Memory B cell (primary cell): ENCODE results near the gene NLGN1.

Experiments used
- ATAC-seq: fragments of 150-1000 bp; cut with Tn5 transposase; 2 replicates; pipeline ENCODE4 v1.10.0; 2021; ENCODE audit warnings: low read depth, mild to moderate bottlenecking, moderate library complexity
- DNase-seq, 2 donors: peaks; one replicate each; pipeline ENCODE4 v3.0.0; 2022; ENCODE audit warnings: low spot score in 2 of 2
- H3K27ac Mint-ChIP-seq: one replicate; pipeline ENCODE4 v1.8.0; 2022; ENCODE audit warnings: mild to moderate bottlenecking, moderate library complexity, mixed read lengths
- H3K27me3 Mint-ChIP-seq: one replicate; pipeline ENCODE4 v1.8.0; 2022; ENCODE audit warnings: mixed read lengths
- H3K36me3 Mint-ChIP-seq: one replicate; pipeline ENCODE4 v1.8.0; 2022; ENCODE audit warnings: mild to moderate bottlenecking, mixed read lengths
- H3K4me1 Mint-ChIP-seq: one replicate; pipeline ENCODE4 v1.8.0; 2022; ENCODE audit warnings: mixed read lengths
- H3K4me3 Mint-ChIP-seq: one replicate; pipeline ENCODE4 v1.8.0; 2022; ENCODE audit warnings: mild to moderate bottlenecking, moderate library complexity, mixed read lengths
- H3K9me3 Mint-ChIP-seq: one replicate; pipeline ENCODE4 v1.8.0; 2022; ENCODE audit warnings: mixed read lengths

Gene NLGN1

DNA sequence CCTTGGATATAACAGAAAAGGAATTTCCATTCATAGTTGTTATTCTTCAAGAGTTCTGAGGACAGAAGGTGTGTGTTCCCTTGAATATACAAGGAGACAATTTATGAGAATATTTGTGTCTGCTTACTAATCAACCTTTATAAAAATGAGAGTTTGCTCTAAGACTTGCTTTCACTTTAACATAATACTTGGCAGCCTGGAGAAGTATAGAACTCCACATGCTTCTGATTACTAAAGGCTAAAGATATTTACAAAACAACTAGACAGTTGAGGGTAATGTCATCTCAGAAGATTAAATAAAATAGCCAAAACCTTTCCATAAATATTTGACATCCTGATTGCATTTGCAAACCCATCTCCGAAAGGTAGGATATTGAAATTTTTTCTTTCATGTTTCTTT, 734.5 kb downstream of the NLGN1 start:
- Mint-ChIP-seq H3K36me3 (no peaks in the 10 kb centered on the region), H3K9me3 (no peaks in the 10 kb centered on the region), H3K27ac (no peak overlapping the region), H3K4me1 (no peaks in the 10 kb centered on the region), H3K27me3 (no peaks in the 10 kb centered on the region), H3K4me3 (no peak overlapping the region)
- no peak for DNase-seq
- no peak for ATAC-seq

- no peak overlapping the region for H3K4me3 Mint-ChIP-seq
- no peak overlapping the region for H3K27ac Mint-ChIP-seq
- DNase-seq (no peak), ATAC-seq (no peak)
- no peaks in the 10 kb centered on the region for H3K27me3 Mint-ChIP-seq
- no peaks in the 10 kb centered on the region for H3K9me3 Mint-ChIP-seq
- H3K36me3 Mint-ChIP-seq: no peaks in the 10 kb centered on the region
- H3K4me1 Mint-ChIP-seq: no peaks in the 10 kb centered on the region
Observed at GRCh38 chr3:174132421-174133042, 735.0 kb downstream of the NLGN1 start.

DNA sequence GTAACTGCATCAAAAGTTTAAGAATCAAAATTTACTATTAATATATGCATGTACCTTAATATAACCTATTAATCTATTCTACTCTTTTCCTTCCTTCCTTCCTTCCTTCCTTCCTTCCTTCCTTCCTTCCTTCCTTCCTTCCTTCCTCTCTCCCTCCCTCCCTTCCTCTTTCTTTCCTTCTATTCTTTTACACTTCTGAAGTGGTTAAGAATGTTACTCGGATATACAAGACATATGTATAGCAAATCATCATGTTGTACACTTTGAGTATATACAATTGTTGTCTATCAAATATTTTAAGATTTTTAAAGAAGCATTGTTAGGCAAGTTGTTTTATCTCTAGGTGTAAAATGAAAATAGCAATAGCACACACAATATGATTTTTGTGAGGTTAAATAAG, 748.5 kb downstream of the NLGN1 start:
- no peaks in the 10 kb centered on the region for H3K27me3 Mint-ChIP-seq
- H3K4me1 Mint-ChIP-seq: no peaks in the 10 kb centered on the region
- ATAC-seq (no peak), DNase-seq (no peak)
- H3K4me3 Mint-ChIP-seq: no peak overlapping the region
- H3K9me3 Mint-ChIP-seq: peaks cover 7% of the 10 kb centered on the region
- no peak overlapping the region for H3K27ac Mint-ChIP-seq
- no peaks in the 10 kb centered on the region for H3K36me3 Mint-ChIP-seq

DNA sequence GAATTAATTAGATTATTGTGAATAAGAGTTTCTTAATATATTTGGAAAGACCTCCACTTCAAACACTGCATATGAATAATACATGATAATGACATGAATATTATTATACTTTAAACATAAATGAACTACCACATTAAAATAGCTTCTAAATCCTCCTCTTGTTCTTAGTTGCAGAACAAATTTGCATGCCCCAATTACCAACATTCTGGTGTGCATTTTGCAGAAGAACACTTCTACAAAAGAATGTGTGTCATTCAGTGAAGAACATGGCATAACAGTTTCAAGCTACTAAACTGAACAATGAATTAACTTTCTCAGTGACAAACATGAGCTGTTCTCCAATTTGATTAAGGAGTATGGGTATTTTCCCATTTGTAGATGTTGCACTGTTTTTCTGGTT, 750.3 kb downstream of the NLGN1 start:
- no peaks in the 10 kb centered on the region for H3K27me3 Mint-ChIP-seq
- no peaks in the 10 kb centered on the region for H3K4me1 Mint-ChIP-seq
- H3K27ac Mint-ChIP-seq: no peak overlapping the region

GRCh38 chr3:174153871-174154270, 756.3 kb downstream of the NLGN1 start:
- DNase-seq (no peak), ATAC-seq (no peak)
- H3K4me3 Mint-ChIP-seq: no peak overlapping the region
- H3K27ac Mint-ChIP-seq: no peak overlapping the region
- H3K9me3 Mint-ChIP-seq: peaks cover 2% of the 10 kb centered on the region
- H3K27me3 Mint-ChIP-seq: no peaks in the 10 kb centered on the region
- H3K4me1 Mint-ChIP-seq: no peaks in the 10 kb centered on the region
- H3K36me3 Mint-ChIP-seq: no peaks in the 10 kb centered on the region

More for the DNA sequence above, 750.3 kb downstream of the NLGN1 start:
- Mint-ChIP-seq H3K9me3 (peaks cover 5% of the 10 kb centered on the region), H3K36me3 (no peaks in the 10 kb centered on the region), H3K4me3 (no peak overlapping the region)
- no peak for DNase-seq
- no peak for ATAC-seq

DNA sequence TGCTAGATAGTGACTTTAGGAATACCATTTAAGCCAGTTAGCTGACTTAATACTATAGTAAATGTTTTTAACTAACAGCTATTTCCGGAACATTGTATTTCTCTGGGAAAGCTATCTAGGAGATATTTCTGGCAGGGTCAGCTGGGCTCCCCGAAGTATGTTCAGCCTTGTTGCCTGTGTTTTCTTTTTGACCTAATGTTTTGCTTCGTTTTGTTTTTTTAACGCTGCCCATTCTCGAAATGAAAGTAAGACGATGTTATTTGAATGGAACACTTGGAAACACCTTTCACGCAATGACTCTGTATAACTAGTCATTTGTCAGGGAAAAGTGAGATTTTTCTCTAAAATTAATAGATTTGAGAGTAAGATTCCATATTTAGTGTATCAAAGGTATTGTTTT, 758.7 kb downstream of the NLGN1 start:
- no peak for ATAC-seq
- H3K4me1 Mint-ChIP-seq: no peaks in the 10 kb centered on the region
- DNase-seq: no peak
- H3K27ac Mint-ChIP-seq: no peak overlapping the region
- H3K27me3 Mint-ChIP-seq: no peaks in the 10 kb centered on the region
- no peaks in the 10 kb centered on the region for H3K36me3 Mint-ChIP-seq
- H3K4me3 Mint-ChIP-seq: no peak overlapping the region
- H3K9me3 Mint-ChIP-seq: peaks cover 3% of the 10 kb centered on the region

DNA sequence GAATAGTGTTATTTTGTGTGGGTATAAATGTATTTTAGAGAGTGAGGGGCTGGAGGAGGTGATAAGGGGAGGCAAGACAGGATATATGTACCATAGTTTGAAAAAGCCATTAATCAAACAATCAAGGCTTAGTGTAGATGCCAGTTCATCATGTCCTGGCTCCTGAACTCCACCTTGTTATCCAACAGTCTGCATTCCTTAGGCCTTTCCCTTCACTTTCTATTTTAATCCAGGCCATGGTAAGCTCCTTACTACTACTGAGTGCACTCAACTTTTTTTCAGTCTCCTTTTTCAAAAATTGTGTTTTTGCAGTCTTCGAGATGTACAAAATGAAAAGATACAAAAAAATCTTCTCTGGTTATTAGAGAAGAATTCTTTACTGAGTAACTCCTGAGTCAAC, 761.1 kb downstream of the NLGN1 start:
- ATAC-seq: no peak
- no peak overlapping the region for H3K27ac Mint-ChIP-seq
- H3K9me3 Mint-ChIP-seq: peaks cover 3% of the 10 kb centered on the region
- DNase-seq: no peak
- H3K4me3 Mint-ChIP-seq: no peak overlapping the region
- H3K4me1 Mint-ChIP-seq: no peaks in the 10 kb centered on the region
- H3K36me3 Mint-ChIP-seq: no peaks in the 10 kb centered on the region
- H3K27me3 Mint-ChIP-seq: no peaks in the 10 kb centered on the region

DNA sequence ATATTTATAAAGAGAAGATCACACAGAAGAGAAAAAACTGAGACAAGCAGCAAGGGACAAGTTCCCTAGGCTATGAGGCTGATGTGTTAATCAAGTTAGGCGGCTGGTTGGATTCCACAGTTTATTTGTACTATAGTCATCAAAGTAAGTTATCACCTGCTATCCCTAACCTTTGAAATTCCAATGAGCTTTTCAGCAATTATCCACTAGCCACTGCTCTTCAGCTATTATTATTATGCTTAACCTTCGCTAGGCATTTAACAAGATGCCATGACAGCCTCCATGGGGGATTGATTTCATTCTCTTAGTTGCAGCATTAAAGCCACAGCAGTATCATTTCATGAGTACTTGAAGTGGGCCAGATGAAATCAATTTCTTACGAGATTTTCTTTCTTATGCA, 762.1 kb downstream of the NLGN1 start:
- no peak for ATAC-seq
- Mint-ChIP-seq H3K27ac (no peak overlapping the region), H3K4me3 (no peak overlapping the region), H3K36me3 (no peaks in the 10 kb centered on the region), H3K4me1 (no peaks in the 10 kb centered on the region), H3K27me3 (no peaks in the 10 kb centered on the region), H3K9me3 (peaks cover 6% of the 10 kb centered on the region)
- DNase-seq: no peak

- no peaks in the 10 kb centered on the region for H3K36me3 Mint-ChIP-seq
- H3K9me3 Mint-ChIP-seq: peaks cover 11% of the 10 kb centered on the region
- no peak overlapping the region for H3K27ac Mint-ChIP-seq
- no peaks in the 10 kb centered on the region for H3K4me1 Mint-ChIP-seq
- ATAC-seq (no peak), DNase-seq (no peak)
- no peak overlapping the region for H3K4me3 Mint-ChIP-seq
- no peaks in the 10 kb centered on the region for H3K27me3 Mint-ChIP-seq
Observed at GRCh38 chr3:174162550-174162949, 765.0 kb downstream of the NLGN1 start.

- DNase-seq: no peak
- H3K27me3 Mint-ChIP-seq: no peaks in the 10 kb centered on the region
- H3K9me3 Mint-ChIP-seq: peaks cover 9% of the 10 kb centered on the region
- H3K4me3 Mint-ChIP-seq: no peak overlapping the region
- H3K36me3 Mint-ChIP-seq: no peaks in the 10 kb centered on the region
- H3K4me1 Mint-ChIP-seq: no peaks in the 10 kb centered on the region
- ATAC-seq: no peak
- H3K27ac Mint-ChIP-seq: no peak overlapping the region
Observed at GRCh38 chr3:174168026-174168425, 770.5 kb downstream of the NLGN1 start.

DNA sequence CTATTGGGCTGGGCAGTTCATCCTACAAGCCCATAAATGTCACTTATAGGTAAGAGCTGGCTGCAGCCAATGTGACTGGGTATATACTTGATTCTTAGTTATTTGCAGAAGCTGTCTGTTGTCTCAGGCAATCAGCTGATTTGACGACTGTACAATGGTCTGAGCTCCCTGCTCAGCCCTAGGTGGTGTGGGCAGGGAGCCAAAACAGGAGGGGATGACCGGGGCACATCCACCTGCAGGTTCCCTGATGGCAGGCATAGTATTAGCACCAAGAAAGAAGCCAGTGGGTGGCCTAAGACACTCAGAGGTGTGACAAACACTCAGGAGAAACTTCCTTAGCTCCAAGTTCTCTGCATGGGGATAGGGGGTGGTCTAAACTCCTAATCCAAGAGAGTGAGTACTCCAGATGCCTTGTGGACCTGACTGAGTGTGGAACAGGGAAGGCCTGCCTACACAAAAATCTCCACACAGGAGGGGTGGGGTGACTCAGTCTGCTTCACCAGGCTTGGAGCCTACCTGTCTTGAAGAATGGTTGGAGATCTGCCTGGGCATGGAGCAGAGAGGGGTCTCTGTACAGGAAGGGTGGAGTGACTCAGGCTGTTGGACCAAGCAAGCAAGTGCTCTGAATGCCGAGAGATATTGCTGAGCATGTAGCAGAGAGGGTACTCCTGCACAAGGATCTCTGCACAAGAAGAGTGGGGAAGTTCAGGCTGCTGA, 771.2 kb downstream of the NLGN1 start:
- H3K9me3 Mint-ChIP-seq: peaks cover 9% of the 10 kb centered on the region
- no peak overlapping the region for H3K4me3 Mint-ChIP-seq
- ATAC-seq (no peak), DNase-seq (no peak)
- H3K36me3 Mint-ChIP-seq: no peaks in the 10 kb centered on the region
- no peak overlapping the region for H3K27ac Mint-ChIP-seq
- H3K4me1 Mint-ChIP-seq: no peaks in the 10 kb centered on the region
- H3K27me3 Mint-ChIP-seq: no peaks in the 10 kb centered on the region

DNA sequence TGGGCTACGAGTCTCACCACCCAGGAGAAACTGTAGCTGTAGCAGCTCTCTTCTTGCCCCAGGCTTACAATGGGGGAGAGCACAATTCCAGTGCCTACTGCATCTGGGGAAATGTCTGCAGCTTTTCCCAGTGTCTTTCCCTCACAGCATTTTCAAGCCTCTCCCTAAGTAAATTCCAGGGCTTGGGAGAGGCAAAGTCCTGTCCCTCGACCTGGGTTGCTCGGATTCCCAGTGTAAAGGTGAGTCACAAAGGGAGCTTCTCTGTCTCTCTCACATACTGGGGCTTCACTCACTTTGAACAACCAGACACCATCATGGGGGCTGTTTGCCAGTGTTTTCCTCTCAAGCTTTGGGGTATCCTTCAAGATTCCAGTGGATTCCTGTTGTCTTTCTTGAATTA, 772.2 kb downstream of the NLGN1 start:
- no peak for DNase-seq
- Mint-ChIP-seq H3K4me1 (no peaks in the 10 kb centered on the region), H3K4me3 (no peak overlapping the region), H3K9me3 (peaks cover 7% of the 10 kb centered on the region), H3K36me3 (no peaks in the 10 kb centered on the region), H3K27me3 (no peaks in the 10 kb centered on the region), H3K27ac (no peak overlapping the region)
- no peak for ATAC-seq

DNA sequence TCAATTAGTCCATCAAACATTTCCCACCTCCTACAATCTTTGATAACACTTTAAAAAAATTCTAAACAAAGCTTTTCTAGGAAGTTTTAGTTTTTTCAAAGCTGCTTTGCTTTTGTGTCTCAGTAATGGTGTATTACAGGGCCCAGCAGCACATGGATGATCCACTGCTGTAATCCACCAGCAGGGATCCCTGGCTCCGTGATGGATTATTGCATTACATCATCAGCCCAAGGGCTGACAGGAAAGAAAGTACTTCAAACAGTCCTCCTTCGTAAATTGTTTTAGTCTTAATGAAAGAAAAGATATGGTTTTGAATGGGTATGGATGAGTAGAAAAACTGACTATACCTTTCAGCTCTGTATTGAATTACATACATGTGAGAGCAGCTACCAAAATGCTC, 772.7 kb downstream of the NLGN1 start:
- no peaks in the 10 kb centered on the region for H3K27me3 Mint-ChIP-seq
- no peaks in the 10 kb centered on the region for H3K4me1 Mint-ChIP-seq
- H3K4me3 Mint-ChIP-seq: no peak overlapping the region
- no peak overlapping the region for H3K27ac Mint-ChIP-seq
- DNase-seq: no peak
- no peak for ATAC-seq
- peaks cover 5% of the 10 kb centered on the region for H3K9me3 Mint-ChIP-seq
- no peaks in the 10 kb centered on the region for H3K36me3 Mint-ChIP-seq

DNA sequence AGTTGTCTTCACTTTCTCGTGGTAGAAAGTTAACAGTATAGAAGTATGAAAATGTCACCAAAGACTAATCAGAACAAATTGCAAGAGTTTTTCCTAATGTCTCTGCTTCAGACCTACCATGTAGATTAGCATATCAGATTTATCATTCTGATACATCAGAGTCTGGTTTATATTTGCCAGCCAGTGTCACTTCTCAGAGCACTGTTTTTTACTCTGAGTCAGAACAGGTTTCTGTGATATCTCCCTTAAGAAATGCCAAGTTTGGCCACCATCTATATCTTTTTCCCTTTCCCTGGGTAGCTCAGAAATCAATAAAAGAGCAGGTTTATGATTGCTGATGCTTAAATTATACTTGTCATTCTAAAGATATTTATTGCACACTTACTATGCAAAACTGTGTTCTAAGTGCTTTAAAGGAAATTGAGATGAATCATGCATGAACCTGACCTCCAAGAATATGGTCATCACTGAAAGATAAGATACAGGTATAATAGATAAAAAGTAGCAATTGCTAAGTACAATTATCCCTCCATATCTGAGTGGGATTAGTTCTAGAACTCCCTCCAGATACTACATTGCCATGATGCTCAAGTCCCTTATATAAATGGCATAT, 788.9 kb downstream of the NLGN1 start:
- Mint-ChIP-seq H3K36me3 (no peaks in the 10 kb centered on the region), H3K27me3 (no peaks in the 10 kb centered on the region), H3K27ac (no peak overlapping the region), H3K4me1 (no peaks in the 10 kb centered on the region), H3K4me3 (no peak overlapping the region), H3K9me3 (peaks cover 1% of the 10 kb centered on the region)
- DNase-seq (no peak), ATAC-seq (no peak)

DNA sequence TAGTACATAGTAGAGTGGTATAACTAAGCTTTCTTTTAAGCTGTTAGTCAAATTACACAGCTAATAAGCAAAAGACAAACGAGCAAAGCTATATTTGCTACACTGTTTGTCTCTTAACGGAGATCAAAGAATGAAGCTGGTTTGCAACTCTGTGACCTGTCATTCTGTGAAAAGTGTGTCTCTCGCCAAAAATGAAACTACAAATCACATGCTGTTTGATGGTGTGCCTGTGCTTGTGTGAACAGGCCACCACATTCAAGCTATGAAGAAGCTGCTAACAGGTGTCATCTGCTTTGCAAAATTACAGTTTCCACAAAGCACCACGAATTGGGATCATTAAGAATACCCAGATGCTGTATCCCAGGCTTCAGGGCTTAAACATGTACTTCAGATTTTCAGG, 793.8 kb downstream of the NLGN1 start:
- Mint-ChIP-seq H3K27ac (no peak overlapping the region), H3K9me3 (peaks cover 2% of the 10 kb centered on the region), H3K4me1 (peaks cover 3% of the 10 kb centered on the region), H3K36me3 (no peaks in the 10 kb centered on the region), H3K4me3 (no peak overlapping the region), H3K27me3 (no peaks in the 10 kb centered on the region)
- DNase-seq: no peak
- no peak for ATAC-seq
